ENCODE data around the gene ADGRB3. TPM values are rescaled to one million over a fixed set of nuclear protein-coding genes. Genes with fewer than 3 reads are reported as not detected.

ADGRB3 gene
- total and polyA plus RNA-seq, 8 donors = 0.04 to 0.34 (median 0.21) TPM

- H3K36me3 ChIP-seq = no peaks in the 10 kb centered on the region
- ATAC-seq (no peak), DNase-seq (no peak), FAIRE-seq (no peak)
- H3K4me3 ChIP-seq = no peak overlapping the region
- TF ChIP-seq CTCF (IDR thresholded peaks at IDR 0.05) = no peak
- H3K27ac ChIP-seq = no peak overlapping the region
- H3K27me3 ChIP-seq = no peaks in the 10 kb centered on the region
- H3K4me1 ChIP-seq = no peaks in the 10 kb centered on the region
- intact Hi-C loops (cut with DNase I) = no loop called here
- H3K9me3 ChIP-seq = no peaks in the 10 kb centered on the region
Observed at GRCh38 chr6:68771426-68771825, 136.3 kb downstream of the ADGRB3 start.

- Histone ChIP-seq H3K9me3 (no peaks in the 10 kb centered on the region), H3K27ac (no peak overlapping the region), H3K27me3 (no peaks in the 10 kb centered on the region), H3K4me1 (no peaks in the 10 kb centered on the region), H3K4me3 (no peak overlapping the region), H3K36me3 (no peaks in the 10 kb centered on the region)
- TF ChIP-seq CTCF (IDR thresholded peaks at IDR 0.05) = no peak
- WGBS, 2 donors = 47% methylated on average over 1 of the region's 1 CpG
- no peak for FAIRE-seq
- intact Hi-C loops (cut with DNase I) = no loop called here
- DNase-seq = no peak
- no peak for ATAC-seq
Observed at GRCh38 chr6:68774843-68775242, 139.8 kb downstream of the ADGRB3 start.

GRCh38 chr6:68776354-68776753 lies 141.3 kb downstream of the ADGRB3 start:
- DNase-seq (no peak), ATAC-seq (no peak), FAIRE-seq (no peak)
- intact Hi-C loops (cut with DNase I) = no loop called here
- no peak overlapping the region for H3K4me3 ChIP-seq
- no peak for TF ChIP-seq CTCF (IDR thresholded peaks at IDR 0.05)
- H3K4me1 ChIP-seq = no peaks in the 10 kb centered on the region
- H3K27me3 ChIP-seq = no peaks in the 10 kb centered on the region
- no peaks in the 10 kb centered on the region for H3K36me3 ChIP-seq
- 24 to 30% methylated on average over 2 of the region's 2 CpGs for WGBS, 2 donors
- no peaks in the 10 kb centered on the region for H3K9me3 ChIP-seq
- H3K27ac ChIP-seq = no peak overlapping the region

- intact Hi-C loops (cut with DNase I) = no loop called here
- Histone ChIP-seq H3K27me3 (no peaks in the 10 kb centered on the region), H3K9me3 (no peaks in the 10 kb centered on the region), H3K4me1 (no peaks in the 10 kb centered on the region), H3K27ac (no peak overlapping the region), H3K36me3 (no peaks in the 10 kb centered on the region), H3K4me3 (no peak overlapping the region)
- DNase-seq (no peak), ATAC-seq (no peak), FAIRE-seq (no peak)
- no peak for TF ChIP-seq CTCF (IDR thresholded peaks at IDR 0.05)
Observed at GRCh38 chr6:68777956-68778355, 142.9 kb downstream of the ADGRB3 start.

GRCh38 chr6:68778356-68779020 lies 143.4 kb downstream of the ADGRB3 start:
- Histone ChIP-seq H3K9me3 (no peaks in the 10 kb centered on the region), H3K27me3 (no peaks in the 10 kb centered on the region), H3K27ac (no peak overlapping the region), H3K4me1 (no peaks in the 10 kb centered on the region), H3K4me3 (no peak overlapping the region), H3K36me3 (no peaks in the 10 kb centered on the region)
- 34 to 35% methylated on average over 5 of the region's 5 CpGs for WGBS, 2 donors
- FAIRE-seq (no peak), ATAC-seq (peak in 3 of 4 donors; percentile 51 to 56 (median 56)), DNase-seq (peak in 1 of 6 donors; percentile 12)
- peak in 2 of 4 donors; percentile 20 to 25 for TF ChIP-seq CTCF (IDR thresholded peaks at IDR 0.05)
- intact Hi-C loops (cut with DNase I) = no loop called here

All from pancreas (tissue), 10 donors.